Stimulated activated CD8-positive, alpha-beta memory T cell treated with anti-CD3 and anti-CD28 coated beads, Interleukin-15, amount 100 ng/mL, for 48 hours (primary cell): ENCODE results near the gene CSTPP1.
"Not testable (repeated sequence)": the region's sequence is repeated elsewhere in the genome, so short reads cannot be mapped to it uniquely, and the experiment has no call there.

ENCODE experiments used
- DNase-seq, 2 donors: peaks; one replicate each; pipeline ENCODE4 v3.0.0-alpha.2; 2020; ENCODE audit warnings: low read depth in 2 of 2

The CSTPP1 gene

GRCh38 chr11:47180006-47180787 is 243.6 kb downstream of the CSTPP1 start:
- no peak for DNase-seq

DNA sequence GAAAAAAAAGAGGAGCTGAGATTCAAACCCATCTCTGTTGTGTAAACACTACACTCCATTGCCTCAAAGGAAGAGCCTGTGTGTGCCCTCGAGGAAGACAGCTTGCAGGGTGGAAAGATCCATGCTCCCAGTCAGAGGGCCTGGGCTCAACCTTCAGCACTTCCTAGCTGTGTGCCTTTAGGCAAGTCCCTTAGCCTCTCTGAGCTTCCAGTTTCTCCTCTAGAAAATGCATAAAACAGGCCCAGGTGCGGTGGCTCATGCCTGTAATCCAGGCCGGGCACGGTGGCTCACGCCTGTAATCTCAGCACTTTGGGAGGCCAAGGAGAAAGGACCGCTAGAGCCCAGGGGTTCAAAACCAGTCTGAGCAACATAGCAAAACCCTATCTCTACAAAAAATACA is 244.7 kb downstream of the CSTPP1 start:
- DNase-seq, result no peak

DNA sequence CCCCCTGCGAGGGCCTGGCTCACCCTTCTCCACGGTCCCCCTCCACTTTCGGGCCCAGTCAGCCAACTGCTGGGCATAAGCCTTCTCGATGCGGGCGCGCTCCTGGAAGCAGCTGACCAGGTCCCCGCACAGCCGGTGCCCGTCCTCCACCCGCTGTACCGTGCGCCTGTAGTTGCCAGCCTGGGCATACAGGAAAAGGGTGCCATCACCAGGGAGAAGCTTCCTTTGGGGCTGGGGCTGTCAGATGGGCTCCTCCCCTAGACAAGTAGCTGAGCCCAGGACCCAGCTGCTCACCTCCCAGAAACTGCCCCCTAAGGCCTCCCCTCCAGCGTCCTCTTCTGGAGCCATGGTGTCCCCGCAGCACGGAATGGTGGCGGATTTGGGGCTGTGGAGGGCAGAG is 245.8 kb downstream of the CSTPP1 start:
- no peak for DNase-seq

GRCh38 chr11:47183031-47183856 is 246.7 kb downstream of the CSTPP1 start:
- no peak for DNase-seq

- DNase-seq, result no peak
These were observed 247.4 kb downstream of the CSTPP1 start for GRCh38 chr11:47183969-47184368.

DNA sequence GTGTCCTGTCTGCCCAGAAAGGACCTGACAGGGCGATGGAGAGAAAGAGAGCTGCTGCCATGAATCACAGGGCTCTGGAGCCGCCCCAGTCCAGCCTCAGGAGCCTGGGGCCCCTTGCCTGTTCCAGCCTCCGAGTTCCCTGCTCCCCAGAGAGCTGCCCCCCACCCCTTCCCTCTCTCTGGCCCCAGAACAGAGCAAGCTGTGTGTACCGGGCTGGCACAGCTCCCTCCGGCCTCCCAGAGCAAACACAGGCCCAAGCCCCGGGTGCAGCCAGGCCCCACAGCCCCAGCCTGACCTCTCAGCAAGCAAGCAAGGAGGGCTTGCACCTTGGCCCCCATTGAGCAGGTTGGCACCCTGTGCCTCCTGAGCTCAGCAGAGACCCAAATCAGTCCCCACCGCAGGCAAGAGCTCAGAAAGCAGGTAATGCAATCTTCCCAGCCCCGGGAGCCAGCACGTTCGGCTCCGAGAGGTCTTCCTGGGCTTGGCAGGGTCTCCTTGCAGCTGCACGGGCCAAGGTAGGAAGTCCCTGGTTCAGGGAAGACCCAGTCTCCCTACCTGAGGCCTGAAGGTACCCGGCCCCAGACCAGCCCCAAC is 248.2 kb downstream of the CSTPP1 start:
- DNase-seq, result no peak

DNA sequence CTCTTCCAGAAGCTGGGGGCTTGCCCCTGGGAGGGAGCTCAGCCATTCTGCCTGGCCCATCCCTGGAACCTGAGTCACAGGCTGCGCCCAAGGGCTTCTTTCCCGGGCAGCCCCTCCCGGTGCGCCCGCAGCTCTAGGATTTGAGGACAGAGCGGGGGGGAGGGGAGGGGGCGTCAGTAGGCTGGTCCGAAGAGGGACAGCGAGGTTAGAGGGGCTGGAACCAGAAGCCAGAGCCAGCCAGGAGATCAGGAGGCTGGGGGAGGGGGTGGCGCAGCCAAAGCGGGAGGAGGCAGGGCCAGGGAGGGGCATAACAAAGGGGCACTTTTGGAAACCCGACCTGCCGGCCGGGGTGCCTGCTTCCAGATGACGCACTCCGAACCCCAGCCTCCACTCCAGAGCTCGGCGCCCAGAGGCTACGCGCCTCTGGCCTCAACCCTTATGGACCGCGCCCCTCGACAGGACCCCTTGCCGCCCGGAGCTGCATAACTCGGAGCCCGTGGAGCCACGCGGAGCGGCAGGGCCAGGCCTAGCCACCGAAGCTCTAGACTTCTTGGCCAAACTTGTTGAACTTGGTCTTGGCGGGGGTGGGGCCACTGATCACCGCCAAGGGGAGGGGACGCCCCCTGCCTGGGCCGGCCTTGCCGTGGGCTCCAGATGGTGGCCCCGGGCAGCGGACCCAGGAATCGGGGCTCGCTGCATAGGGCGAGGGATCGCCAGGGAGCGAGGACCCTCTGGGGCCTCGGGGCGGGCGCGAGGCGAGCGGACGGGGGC is 248.9 kb downstream of the CSTPP1 start:
- DNase-seq, result no peak

- peak in 1 of 2 donors; percentile 33 for DNase-seq
These were observed 249.6 kb downstream of the CSTPP1 start, which contains the start of gene PACSIN3 for GRCh38 chr11:47186076-47186699. Gene PACSIN3, minus strand, starts transcription at chr11:47186434. Its CDS starts 3,707 bp downstream, at chr11:47182727.

DNA sequence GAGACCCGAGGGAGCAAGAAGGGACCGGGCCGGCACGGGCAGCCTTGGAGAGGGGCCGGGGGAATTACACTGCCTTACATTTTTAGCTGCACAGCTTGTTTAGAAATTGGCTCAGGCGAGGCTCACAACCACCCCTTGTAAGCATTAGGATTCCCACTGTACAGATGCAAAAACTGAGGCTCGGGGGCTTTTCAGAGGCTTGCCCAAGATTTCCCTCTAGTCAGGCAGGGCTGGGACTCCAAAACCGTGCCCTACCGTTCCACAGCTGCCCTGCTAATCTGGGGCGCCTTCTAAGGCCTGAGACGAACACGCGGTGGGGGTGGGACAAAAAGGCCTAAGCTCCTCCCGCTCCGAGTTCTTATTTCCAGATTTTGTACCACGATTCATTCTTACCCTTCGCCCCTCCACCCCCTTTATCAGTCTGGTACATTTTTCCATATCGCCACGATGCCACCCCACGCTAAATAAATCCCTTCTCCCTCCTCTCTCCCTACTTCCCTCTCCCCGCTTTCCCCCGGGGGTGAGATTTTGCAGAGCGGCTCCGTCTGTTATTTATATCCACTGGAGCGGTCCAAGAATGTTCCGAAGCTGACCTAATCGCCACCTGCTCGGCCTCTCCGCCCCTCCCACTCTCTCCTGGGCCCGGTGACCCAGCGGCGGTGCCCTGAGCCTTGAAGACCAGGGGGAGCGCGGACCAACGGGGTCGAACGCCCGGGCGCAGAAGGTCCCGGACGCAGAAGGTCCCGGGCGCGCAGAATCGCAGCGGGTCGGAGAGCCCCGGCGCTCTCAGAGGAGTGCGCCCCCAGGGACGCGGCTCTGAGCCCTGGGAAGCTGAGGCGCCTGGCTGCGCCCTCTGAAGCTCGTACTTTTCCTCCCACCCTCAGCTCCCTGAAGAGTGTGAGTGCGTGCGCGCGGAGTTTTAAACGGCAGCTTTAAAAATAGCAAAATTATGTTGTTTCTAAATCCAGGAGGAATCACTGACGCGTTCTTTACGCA is 250.4 kb downstream of the CSTPP1 start:
- DNase-seq, result peak in 1 of 2 donors; percentile 23

DNA sequence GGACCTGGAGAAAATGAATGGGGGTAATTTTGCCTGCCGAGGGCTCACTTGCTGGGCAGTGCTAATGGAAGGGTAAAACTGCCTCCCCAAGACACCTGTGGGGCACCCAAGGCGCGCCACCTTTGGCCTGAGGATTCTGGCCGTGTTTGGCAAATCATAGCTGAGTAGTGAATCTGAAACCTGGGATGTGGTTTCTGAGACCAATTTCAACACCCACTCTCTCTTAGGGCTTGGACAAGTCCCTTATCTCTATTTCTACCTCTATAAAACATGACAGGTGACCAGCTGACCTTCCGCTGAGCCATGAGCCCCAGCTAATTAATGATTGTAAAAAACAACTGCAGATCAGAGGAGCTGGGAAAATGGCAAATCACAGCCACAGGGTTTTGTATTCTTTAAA is 251.2 kb downstream of the CSTPP1 start:
- DNase-seq, result no peak

GRCh38 chr11:47188259-47188658 is 251.7 kb downstream of the CSTPP1 start:
- DNase-seq, result no peak

DNA sequence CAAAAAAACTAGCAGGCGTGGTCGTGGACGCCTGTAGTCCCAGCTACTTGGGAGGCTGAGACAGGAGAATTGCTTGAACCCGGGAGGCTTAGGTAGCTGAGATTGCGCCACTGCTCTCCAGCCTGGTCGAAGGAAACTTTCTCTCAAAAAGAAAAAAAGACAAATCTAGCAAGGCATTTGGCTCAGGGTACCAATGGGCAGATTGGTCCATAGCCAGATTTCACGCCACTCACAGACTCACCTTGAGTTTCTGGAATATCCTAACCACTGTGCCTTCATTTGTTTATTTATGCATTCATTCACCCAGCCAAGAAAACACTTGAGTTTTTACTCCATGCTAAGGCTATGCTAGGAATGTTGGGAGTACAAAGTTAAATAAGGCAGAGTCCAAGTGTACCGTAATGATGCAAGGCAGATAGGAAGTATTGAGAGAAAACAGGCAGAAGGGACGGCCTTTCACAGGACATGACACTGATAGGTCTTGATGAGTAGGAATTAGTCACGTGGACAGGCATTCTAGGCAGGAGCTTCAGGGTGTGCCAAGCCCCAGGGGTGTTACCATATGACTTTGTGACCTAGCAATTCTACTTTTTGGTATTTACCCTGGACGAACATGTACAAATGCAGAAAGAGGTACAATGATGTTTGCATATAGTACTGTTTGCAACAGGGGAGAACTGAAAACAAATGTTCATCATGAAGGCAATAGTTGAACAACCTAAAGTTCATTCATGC is 252.7 kb downstream of the CSTPP1 start:
- DNase-seq, result no peak

DNA sequence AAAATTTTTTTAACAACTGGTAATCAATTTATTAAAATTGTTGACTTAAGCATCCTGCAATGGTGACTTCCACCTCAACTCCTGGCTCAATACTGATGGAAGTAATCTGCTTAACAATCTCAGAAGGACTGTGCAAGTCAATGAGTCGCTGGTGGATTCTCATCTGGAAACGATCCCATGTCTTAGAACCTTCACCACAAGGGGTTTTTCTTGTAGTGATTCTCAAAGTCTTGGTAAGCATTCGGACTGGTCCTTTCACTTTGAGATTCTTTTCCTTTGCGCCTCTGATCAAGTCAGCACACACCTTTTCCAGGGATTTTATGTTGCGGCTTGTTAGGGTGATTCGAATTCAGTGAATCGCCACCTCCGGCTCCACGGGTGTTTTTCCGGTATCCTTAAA is 254.6 kb downstream of the CSTPP1 start:
- not testable (repeated sequence) for DNase-seq

DNA sequence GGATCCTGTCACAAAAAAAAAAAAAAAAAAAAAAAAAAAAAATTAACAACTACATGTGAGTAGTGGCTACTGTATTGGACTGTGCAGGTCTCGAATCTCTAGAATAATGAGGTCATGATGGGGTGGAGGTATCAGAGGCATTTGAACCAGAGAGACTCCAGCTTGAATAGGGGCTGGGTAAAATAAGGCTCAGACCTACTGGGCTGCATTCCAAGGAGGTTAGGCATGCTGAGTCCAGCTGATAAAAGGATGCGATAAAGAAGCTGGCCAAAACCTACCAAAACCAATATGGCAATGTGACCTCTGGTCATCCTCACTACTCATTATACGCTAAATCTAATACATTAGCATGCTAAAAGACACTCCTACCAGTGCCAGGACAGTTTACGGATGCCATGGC is 255.6 kb downstream of the CSTPP1 start:
- no peak for DNase-seq

DNA sequence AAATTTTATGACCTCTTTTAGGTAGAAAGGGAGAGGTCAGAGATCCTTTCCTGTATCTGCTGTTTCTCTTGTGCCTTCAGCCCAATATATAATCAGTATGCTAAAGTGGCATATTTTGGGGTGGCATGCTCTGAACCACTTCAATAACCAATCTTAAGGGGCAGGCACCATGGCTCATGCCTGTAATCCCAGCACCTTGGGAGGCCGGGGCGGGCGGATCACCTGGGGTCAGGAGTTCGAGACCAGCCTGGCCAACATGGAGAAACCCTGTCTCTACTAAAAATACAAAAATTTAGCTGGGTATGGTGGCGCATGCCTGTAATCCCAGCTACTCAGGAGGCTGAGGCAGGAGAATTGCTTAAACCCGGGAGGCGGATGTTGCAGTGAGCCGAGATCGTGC is 261.6 kb downstream of the CSTPP1 start:
- DNase-seq, result not testable (repeated sequence)

DNA sequence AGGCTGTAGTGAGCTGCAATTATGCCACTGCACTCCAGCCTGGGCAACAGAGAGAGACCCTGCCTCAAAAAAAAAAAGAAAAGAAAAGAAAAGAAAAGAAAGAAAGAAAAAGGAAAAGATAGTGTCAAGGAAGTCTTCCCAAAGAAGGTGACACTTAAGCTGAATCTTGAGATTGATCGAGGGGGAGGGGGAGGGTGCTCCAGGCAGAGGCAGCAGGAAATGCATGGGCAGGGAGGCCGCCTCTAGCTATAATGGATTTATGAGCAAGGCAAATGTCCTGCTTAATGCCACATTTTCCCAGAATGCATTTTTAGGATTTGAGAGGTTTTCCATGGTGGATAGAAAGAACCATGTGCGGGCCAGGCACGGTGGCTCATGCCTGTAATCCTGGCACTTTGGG is 264.5 kb downstream of the CSTPP1 start:
- no peak for DNase-seq

GRCh38 chr11:47202576-47202975 is 266.0 kb downstream of the CSTPP1 start:
- DNase-seq, result no peak

DNA sequence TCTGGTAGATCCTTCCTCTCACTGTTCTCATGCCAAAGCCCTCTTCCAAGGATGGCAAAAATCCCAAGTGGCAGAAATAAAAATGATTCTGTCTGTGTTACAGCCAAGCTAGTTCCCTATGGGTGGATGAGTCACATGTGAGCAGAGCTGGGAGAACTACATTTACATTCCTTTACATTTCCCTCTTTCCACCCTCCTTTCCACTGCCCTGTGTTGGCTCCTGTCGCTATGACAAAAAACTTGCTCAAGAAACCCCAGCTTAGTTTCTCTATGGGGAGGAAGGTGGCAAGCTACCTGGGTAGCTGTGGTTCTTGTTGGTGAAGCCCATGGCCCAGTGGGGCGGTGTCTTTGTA is 268.1 kb downstream of the CSTPP1 start:
- no peak for DNase-seq

DNA sequence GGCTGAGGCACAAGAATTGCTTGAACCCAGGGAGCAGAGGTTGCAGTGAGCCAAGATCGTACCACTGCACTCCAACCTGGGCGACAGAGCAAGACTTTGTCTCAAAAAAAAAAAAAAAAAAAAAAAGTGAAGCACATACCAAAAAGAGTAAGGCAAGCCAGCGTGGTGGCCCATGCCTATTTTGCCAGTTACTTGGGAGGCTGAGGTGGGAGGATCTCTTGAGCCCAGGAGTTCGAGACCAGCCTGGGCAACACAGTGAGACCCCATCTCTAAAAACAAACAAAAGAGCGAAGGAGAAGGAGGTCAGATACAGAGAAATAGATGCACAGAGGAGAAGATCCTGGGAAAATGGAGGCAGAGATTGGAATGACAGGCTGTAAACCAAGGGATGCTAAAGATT is 270.0 kb downstream of the CSTPP1 start:
- not testable (repeated sequence) for DNase-seq
